Stimulated activated CD4-positive, alpha-beta T cell treated with anti-CD3 and anti-CD28 coated beads, Interleukin-2, amount 100 ng/mL, for 4 hours (primary cell): ENCODE data around the gene DMD.
"Not testable (repeated sequence)": the region's sequence is repeated elsewhere in the genome, so short reads cannot be mapped to it uniquely, and the experiment has no call there.

Experiments used
- DNase-seq: peaks from one replicate; pipeline ENCODE4 v3.0.0-alpha.2; 2020; ENCODE audit warnings: low read depth

The DMD gene

DNA sequence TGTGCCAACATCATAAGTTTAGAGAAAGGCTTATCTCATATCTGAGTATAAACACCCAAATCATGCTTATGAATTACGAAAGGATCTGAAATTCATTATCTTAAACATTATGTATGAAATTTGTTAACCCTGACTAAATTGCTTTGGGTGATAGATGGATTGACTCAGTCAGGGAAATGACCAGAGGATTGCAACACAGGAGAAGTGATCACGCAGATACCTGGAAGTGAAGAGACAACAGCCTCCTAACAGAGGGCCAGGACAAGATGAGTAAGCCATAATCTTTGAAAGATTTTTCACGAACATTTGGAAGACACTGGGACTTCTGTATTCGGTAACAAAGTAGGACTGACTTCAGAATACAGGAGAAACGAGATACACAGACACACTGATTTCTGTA, 363.4 kb downstream of the DMD start:
- no peak for DNase-seq

- DNase-seq, result no peak
These were observed 369.3 kb downstream of the DMD start for GRCh38 chrX:32842053-32842452.

DNA sequence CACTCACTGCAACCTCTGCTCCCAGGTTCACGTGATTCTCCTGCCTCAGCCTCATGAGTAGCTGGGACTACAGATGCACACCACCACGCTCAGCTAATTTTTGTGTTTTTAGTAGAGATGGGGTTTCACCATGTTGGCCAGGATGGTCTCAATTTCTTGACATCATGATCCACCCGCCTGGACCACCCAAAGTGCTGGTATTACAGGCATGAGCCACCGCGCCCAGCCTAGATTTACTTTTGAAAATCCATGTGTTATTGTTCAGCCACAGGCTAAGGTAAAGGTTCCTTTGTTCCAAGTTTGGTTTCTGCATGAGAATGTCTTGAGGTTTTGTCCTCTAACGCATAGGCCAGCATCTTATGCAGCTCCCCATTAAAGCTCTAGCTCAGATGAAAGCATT, 371.6 kb downstream of the DMD start:
- no peak for DNase-seq

DNA sequence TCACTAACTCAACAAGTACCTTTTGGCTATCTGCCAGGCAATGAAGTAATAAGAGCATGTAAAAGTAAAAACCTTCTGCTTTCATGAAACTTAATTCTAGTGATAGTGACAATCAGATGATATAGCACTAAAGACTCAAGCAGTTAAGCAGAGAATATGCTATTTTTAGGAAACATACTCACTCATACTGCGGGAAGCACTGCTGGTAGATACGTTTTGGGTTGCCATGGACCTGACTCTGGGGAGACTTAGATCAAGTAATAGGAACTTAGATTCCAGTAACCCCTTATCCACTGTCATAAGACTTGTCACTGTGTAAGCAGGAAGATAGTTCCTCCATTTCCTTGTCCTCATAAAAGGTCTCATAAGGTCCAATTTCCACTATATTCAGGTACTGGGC, 386.3 kb downstream of the DMD start:
- no peak for DNase-seq

DNA sequence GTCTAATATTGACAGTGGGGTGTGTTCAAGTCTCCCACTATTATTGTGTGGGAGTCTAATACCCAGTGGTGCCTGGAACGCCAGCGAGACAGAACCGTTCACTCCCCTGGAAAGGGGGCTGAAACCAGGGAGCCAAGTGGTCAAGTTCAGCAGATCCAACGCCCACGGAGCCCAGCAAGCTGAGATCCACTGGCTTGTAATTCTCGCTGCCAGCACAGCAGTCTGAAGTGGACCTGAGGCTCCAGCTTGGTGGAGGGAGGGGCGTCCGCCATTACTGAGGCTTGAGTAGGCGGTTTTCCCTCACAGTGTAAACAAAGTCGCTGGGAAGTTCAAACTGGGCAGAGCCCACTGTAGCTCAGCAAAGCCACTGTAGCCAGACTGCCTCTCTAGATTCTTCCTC, 407.3 kb downstream of the DMD start:
- no peak for DNase-seq

GRCh38 chrX:32798990-32799389, 412.4 kb downstream of the DMD start:
- no peak for DNase-seq

DNA sequence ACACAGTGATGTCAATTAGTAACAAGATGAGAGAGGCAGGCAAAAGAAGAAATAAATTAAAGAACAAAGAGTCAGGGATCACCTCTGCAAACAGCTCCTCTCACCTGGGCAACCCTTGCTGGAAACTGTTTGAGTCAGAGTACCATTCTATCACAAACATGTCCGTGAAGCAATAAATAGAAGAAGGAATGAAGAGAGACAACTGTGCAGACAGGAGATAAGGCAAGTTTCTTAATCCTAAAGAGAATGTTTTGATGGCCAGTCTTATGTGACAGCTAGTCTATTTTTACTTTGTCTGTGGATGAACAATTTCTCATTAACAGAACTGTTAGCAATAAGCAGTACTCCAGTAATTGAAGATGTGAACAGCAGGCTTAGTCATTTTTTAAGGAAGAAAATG, 422.4 kb downstream of the DMD start:
- DNase-seq, result no peak

DNA sequence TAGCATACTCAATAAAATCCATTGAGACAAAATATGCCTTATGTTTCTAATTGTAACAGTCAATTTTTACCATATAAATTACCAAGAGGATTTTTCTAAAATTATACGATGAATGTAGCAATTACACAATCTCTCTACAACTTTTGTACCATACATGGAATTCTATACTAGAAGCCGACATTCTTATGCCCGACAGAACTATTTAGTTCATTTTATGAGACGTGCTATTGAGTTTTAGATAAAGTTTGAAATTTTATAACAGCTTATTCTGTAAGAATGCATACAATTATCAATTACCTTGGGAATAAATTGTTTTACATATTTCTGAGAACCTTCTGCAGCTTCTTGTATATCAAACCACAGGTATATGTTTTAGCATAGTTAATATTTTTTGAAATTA, 431.2 kb downstream of the DMD start:
- no peak for DNase-seq

- DNase-seq, result no peak
These were observed 432.4 kb downstream of the DMD start for GRCh38 chrX:32778965-32779364.

DNA sequence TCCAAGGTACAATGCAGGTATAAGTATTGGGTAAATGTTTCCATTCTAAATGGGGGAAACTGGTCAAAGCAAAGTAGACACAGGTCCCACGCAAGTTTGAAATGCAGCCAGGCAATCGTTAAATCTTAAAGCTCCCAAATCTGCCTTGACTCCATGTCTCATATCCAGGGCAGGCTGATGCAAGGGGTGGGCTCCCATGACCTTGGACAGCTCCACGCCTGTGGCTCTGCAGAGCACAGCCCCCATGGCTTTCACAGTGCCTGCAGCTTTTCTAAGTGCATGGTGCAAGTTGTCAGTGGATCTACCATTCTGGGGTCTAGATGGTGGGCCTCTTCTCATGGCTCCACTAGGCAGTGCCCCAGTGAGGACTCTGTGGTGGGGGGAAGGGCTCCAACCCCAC, 436.4 kb downstream of the DMD start:
- no peak for DNase-seq

DNA sequence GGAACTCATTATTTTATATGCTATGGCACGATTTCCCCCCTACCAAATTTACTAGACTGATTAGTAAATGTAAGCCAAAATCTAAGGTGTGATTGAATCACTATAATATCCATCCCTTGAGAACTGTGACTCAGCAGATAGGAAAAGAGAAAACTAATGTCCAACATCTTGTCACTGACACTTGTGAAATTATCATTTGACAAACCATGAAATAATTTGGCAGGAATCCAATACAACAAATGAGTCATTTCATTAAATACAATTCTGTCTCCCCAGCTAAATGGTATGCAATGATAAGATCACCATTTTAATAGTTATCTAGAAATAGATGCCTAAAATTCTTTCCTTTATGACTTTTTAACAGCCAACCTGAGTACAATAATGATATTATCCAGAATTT, 462.3 kb downstream of the DMD start:
- DNase-seq, result no peak

DNA sequence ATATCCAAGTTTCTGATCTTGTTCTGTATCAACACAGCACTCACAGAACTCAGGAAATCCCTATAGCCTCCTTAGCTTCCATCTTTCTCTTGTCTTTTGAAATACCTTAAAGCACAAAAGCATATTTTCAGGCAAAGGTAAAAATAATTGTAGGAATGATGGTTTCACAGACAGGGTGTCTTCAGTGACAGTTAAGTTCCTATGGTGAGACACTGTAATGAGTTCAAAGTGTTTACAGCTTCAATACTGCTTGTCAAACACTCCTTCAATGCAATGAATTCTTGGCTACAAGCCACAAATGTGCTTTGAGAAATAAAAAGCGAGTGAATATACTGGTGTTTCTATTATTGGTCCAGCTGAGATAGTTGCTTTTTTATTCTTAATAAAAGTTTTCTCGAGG, 466.0 kb downstream of the DMD start:
- no peak for DNase-seq

GRCh38 chrX:32744921-32745320, 466.4 kb downstream of the DMD start:
- no peak for DNase-seq

- DNase-seq, result no peak
These were observed 469.4 kb downstream of the DMD start for GRCh38 chrX:32741910-32742309.

DNA sequence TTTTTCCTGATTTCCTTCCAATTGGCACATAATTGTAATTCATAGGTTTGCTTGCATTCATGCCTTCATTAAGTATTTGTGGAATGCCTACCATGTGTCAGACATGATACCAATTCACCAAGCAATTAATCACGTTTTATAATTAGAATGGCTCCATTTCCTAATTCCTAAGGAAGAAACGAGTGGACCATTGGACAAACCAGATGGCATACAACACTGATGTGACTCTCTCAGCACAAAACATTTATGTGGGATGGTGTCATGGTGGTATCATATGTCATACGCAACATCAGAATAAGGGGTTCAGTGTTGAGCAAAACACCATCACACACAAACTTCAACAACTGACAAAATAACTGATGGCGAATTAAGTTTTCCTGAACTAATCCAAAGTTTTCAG, 502.8 kb downstream of the DMD start:
- no peak for DNase-seq

GRCh38 chrX:32705385-32705784, 506.0 kb downstream of the DMD start:
- not testable (repeated sequence) for DNase-seq

DNA sequence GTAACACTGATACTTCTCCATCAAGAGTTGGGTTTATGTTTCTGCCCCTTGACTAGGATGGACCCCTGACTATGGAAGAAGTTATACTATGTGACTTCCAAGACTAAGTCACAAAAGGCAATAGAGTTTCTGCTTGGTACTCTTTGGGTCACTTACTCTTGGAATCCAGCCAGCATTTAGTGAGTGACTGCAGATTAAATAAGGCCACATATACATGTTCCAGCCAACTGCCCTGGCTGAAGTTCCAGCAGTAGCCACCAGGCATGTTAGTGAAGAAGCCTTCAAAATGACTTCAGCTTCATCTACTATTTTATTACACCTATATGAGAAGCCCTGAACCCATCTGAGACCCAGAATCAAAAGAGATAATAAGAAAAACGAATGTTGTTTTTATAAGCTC, 524.0 kb downstream of the DMD start:
- DNase-seq, result no peak

- no peak for DNase-seq
These were observed 532.9 kb downstream of the DMD start for GRCh38 chrX:32678487-32678886.

DNA sequence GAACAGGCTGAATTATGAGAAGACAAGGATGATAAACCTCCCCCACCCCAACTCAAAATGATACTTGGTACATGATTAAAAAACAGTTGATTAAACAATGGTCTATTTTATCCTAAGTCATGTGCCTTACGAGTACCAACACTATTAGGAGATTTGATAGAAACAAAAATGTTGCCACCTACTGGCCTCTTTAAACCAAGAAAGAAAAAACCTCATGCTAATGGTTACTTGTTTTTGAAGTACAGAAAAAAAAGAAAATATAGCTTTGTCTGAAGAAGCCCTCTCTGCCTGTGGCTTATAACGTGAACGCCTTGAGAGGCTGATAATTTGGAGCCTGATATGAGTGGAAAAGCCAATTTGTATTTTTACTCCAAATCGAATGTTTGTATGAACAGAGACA, 538.2 kb downstream of the DMD start:
- no peak for DNase-seq

DNA sequence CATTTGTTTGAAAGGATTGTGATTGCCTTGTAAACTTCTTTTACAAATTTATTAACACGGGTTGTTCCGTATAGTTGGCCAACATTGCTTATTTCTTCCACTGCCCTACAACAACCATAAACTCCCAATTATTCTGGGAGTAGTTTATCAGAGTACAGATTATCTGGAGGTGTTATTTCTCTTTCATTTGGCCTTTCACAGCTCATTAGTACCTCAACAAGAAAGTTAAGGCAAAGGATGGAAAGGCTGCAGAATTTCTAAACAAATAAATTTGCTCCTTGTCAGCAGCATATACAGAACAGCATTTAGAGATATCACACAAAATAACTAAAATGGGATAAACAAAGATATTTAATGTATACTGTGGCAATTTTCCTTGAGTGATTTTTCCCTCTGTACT, 548.8 kb downstream of the DMD start:
- no peak for DNase-seq

DNA sequence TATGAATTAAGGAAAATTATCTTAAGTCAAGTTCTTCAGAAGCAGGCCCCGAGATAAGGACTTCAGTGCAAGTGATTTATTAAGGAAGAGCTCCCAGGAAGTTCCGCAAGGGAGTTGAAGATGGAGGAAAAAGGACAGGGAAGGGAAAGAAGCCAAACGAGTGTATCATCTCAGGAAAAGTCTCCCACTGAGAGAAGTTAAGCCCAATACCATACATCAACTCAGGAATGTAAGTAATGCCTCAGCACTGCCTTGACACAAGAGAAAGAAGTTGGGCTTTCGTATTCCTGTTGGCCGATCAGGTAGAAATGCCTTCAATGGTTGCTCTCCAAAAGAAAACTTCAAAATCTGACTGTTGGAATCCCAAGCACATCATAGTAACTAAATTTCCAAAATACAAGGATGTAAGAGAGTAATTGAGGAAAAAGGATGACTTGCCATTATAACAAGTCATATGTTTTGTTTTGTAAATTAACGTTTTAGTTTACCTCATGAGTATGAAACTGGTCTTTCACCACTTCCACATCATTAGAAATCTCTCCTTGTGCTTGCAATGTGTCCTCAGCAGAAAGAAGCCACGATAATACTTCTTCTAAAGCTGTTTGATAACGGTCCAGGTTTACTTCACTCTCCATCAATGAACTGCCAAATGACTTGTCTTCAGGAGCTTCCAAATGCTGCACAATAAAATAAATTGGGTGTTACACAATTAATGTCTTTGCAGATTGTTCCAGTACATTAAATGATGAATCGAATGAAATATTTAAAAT, 566.7 kb downstream of the DMD start:
- DNase-seq, result no peak

GRCh38 chrX:32642283-32642682, 569.1 kb downstream of the DMD start:
- DNase-seq, result no peak

- DNase-seq, result no peak
These were observed 593.2 kb downstream of the DMD start for GRCh38 chrX:32618154-32618553.

- no peak for DNase-seq
These were observed 596.6 kb downstream of the DMD start for GRCh38 chrX:32614707-32615106.

DNA sequence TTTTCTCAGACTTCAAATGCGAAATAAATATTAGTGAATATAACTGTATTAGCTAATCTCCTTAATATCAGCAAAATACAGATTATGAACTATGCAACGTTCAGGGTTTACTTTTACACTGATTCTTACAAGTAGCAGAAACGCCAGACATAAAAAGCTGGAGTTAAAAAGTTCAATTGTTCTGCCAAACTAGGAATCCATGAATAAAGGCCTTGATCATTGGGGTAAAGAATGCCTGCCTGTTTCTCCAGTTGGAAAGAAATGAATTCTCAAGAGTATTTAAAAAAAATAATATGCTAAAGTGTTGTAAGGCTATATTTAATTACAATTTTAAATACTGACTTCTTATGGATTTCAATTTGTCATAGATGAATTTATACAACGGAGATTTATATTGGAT, 612.2 kb downstream of the DMD start:
- DNase-seq, result no peak
